H1 (cell line): ENCODE measurements around the gene DHDDS. TPM values are rescaled to one million over a fixed set of nuclear protein-coding genes. Genes with fewer than 3 reads are reported as not detected.
A peak's percentile ranks its signal among the peaks of the same experiment; 100 is the strongest.

Experiments
- CTCF ChIA-PET: fragments of 300-600 bp; sonication (Branson Sonifier 250); formaldehyde crosslinking; loops from one replicate; lab custom pipeline; 2021; ENCODE audit not compliant: partially characterized antibody; lab: Charles Lee
- POLR2A ChIA-PET: fragments of 300-600 bp; sonication (Branson Sonifier 250); formaldehyde crosslinking; loops from one replicate; lab custom pipeline; 2021; ENCODE audit warnings: inconsistent platforms; ENCODE audit not compliant: partially characterized antibody; lab: Charles Lee
- DNase-seq, 2 experiments: peaks; one replicate each; pipeline versions ENCODE4 v3.0.0 to v3.0.0-alpha.2; 2010 to 2022; ENCODE audit warnings: low spot score in 2 of 2, low read depth in 1 of 2, mixed read lengths in 1 of 2
- FAIRE-seq: peaks from 2 replicates; lab custom pipeline; 2011; peaks lifted over from hg19 to GRCh38; lab: Jason Lieb, UNC
- H2AFZ ChIP-seq: 2 replicates; pipeline ENCODE4 v1.8.1; 2012; ENCODE audit warnings: low read length, inconsistent platforms
- H2AK5ac ChIP-seq: 2 replicates; pipeline ENCODE4 v1.6.1; 2013; ENCODE audit warnings: low read depth, low read length
- H2BK120ac ChIP-seq: replicated peaks from 2 replicates; pipeline ENCODE3; 2013; ENCODE audit warnings: low read depth, low read length, inconsistent platforms
- H2BK12ac ChIP-seq: 2 replicates; pipeline ENCODE4 v1.6.1; 2013; ENCODE audit warnings: low read depth, low read length
- H2BK15ac ChIP-seq: 2 replicates; pipeline ENCODE4 v1.6.1; 2013; ENCODE audit warnings: low read length
- H2BK20ac ChIP-seq: 2 replicates; pipeline ENCODE4 v1.6.1; 2013; ENCODE audit warnings: low read length
- H2BK5ac ChIP-seq: 2 replicates; pipeline ENCODE4 v1.6.1; 2013; ENCODE audit warnings: low read depth, low read length
- H3K14ac ChIP-seq: 2 replicates; pipeline ENCODE4 v1.6.1; 2013; ENCODE audit warnings: inconsistent platforms; ENCODE audit not compliant: insufficient read length
- H3K18ac ChIP-seq: 2 replicates; pipeline ENCODE4 v1.6.1; 2013; ENCODE audit warnings: low read length; ENCODE audit errors: extremely low read depth
- H3K23ac ChIP-seq: 2 replicates; pipeline ENCODE4 v1.6.1; 2013; ENCODE audit warnings: inconsistent platforms; ENCODE audit not compliant: insufficient read length
- H3K23me2 ChIP-seq: 2 replicates; pipeline ENCODE4 v1.6.1; 2013; ENCODE audit warnings: low read depth, low read length
- H3K27ac ChIP-seq: 2 replicates; pipeline ENCODE4 v1.6.1; 2011; ENCODE audit warnings: low read depth, low read length, inconsistent platforms
- H3K27me3 ChIP-seq, 4 experiments: replicated peaks in 1 of 4; 1 replicate in 1 of 4; 2 replicates in 3 of 4; pipeline versions ENCODE4 v1.6.1 to v1.8.1; 2011 to 2013; ENCODE audit warnings: low read length in 3 of 4, mild to moderate bottlenecking in 3 of 4, inconsistent platforms in 2 of 4, mixed read lengths in 2 of 4, moderate library complexity in 1 of 4; ENCODE audit not compliant: control insufficient read depth in 3 of 4, insufficient read depth in 3 of 4; ENCODE audit errors: extremely low read depth in 1 of 4
- H3K36me3 ChIP-seq, 4 experiments: 2 replicates each; pipeline versions ENCODE4 v1.6.1 to v1.8.1; 2011 to 2013; ENCODE audit warnings: mild to moderate bottlenecking in 4 of 4, low read length in 3 of 4, moderate library complexity in 2 of 4, control low read depth in 1 of 4, inconsistent platforms in 1 of 4; ENCODE audit not compliant: insufficient read depth in 4 of 4, control insufficient read depth in 2 of 4
- H3K4ac ChIP-seq: replicated peaks from 2 replicates; pipeline ENCODE3; 2013; ENCODE audit warnings: low read length, low read depth, mixed read lengths, inconsistent platforms; ENCODE audit not compliant: insufficient read length
- H3K4me1 ChIP-seq, 4 experiments: replicated peaks in 1 of 4; 1 replicate in 1 of 4; 2 replicates in 3 of 4; pipeline versions ENCODE4 v1.6.1 to v1.8.1; 2011 to 2013; ENCODE audit warnings: low read length in 3 of 4, inconsistent platforms in 2 of 4, mixed read lengths in 1 of 4; ENCODE audit not compliant: insufficient read depth in 4 of 4, control insufficient read depth in 3 of 4
- H3K4me2 ChIP-seq, 2 experiments: 2 replicates each; pipeline versions ENCODE4 v1.6.1 to v1.8.1; 2011 to 2013; ENCODE audit warnings: low read depth in 2 of 2, low read length in 2 of 2, control low read depth in 1 of 2, inconsistent platforms in 1 of 2, mild to moderate bottlenecking in 1 of 2; ENCODE audit not compliant: insufficient read depth in 1 of 2
- H3K4me3 ChIP-seq, 4 experiments: fragments of 200-600, 300-600 bp in 1 of 4; sonication (generic), shearing (Covaris generic), sonication (Bioruptor Twin) in 1 of 4; 2 replicates each; pipeline versions ENCODE4 v1.5.1 to v1.8.1; 2011 to 2016; ENCODE audit warnings: low read length in 4 of 4, low read depth in 3 of 4, control low read depth in 2 of 4, inconsistent platforms in 2 of 4, mild to moderate bottlenecking in 2 of 4, mixed read lengths in 1 of 4, moderate library complexity in 1 of 4; ENCODE audit not compliant: insufficient read depth in 2 of 4; ENCODE audit errors: extremely low read depth in 1 of 4
- H3K56ac ChIP-seq: replicated peaks from 2 replicates; pipeline ENCODE3; 2013; ENCODE audit warnings: low read depth, mild to moderate bottlenecking, mixed read lengths, low read length, inconsistent platforms; ENCODE audit not compliant: insufficient read length
- H3K79me1 ChIP-seq: 2 replicates; pipeline ENCODE4 v1.6.1; 2013; ENCODE audit warnings: low read depth, low read length, control low read depth
- H3K79me2 ChIP-seq, 2 experiments: 2 replicates each; pipeline versions ENCODE4 v1.6.1 to v1.8.1; 2012 to 2013; ENCODE audit warnings: low read length in 2 of 2, mild to moderate bottlenecking in 2 of 2, inconsistent platforms in 1 of 2; ENCODE audit not compliant: insufficient read depth in 2 of 2, control insufficient read depth in 1 of 2
- H3K9ac ChIP-seq, 4 experiments: replicated peaks in 1 of 4; 1 replicate in 1 of 4; 2 replicates in 3 of 4; pipeline versions ENCODE4 v1.6.1 to v1.8.1; 2011 to 2013; ENCODE audit warnings: low read depth in 3 of 4, low read length in 3 of 4, control low read depth in 2 of 4, mild to moderate bottlenecking in 2 of 4, moderate library complexity in 2 of 4, inconsistent platforms in 1 of 4; ENCODE audit errors: extremely low read depth in 1 of 4
- H3K9me3 ChIP-seq, 2 experiments: 2 replicates each; pipeline versions ENCODE4 v1.6.1 to v1.8.1; 2012 to 2013; ENCODE audit warnings: mild to moderate bottlenecking in 2 of 2, moderate library complexity in 2 of 2, control low read depth in 1 of 2, inconsistent platforms in 1 of 2, low read depth in 1 of 2, low read length in 1 of 2, mixed read lengths in 1 of 2; ENCODE audit not compliant: insufficient read depth in 2 of 2
- H4K20me1 ChIP-seq, 2 experiments: replicated peaks in 1 of 2; 2 replicates each; pipeline versions ENCODE3 to v1.8.1; 2011 to 2013; ENCODE audit warnings: inconsistent platforms in 2 of 2, low read length in 2 of 2, mild to moderate bottlenecking in 1 of 2; ENCODE audit not compliant: insufficient read depth in 2 of 2, control insufficient read depth in 1 of 2
- H4K5ac ChIP-seq: 2 replicates; pipeline ENCODE4 v1.6.1; 2013; ENCODE audit warnings: low read length, low read depth, mixed read lengths, inconsistent platforms; ENCODE audit not compliant: insufficient read length
- H4K8ac ChIP-seq: 2 replicates; pipeline ENCODE4 v1.8.0; 2013; ENCODE audit warnings: mild to moderate bottlenecking, moderate library complexity, low read length, inconsistent platforms; ENCODE audit not compliant: insufficient read depth; ENCODE audit errors: extremely low read depth
- H4K91ac ChIP-seq: replicated peaks from 2 replicates; pipeline ENCODE3; 2013; ENCODE audit warnings: low read length, mixed read lengths, inconsistent platforms; ENCODE audit not compliant: insufficient read length
- ASH2L ChIP-seq: fragments of 200-600, 300-600 bp; sonication (generic); IDR thresholded peaks from one replicate; pipeline ENCODE4 v1.7.1; 2017; ENCODE audit warnings: low read length
- CEBPB ChIP-seq: IDR thresholded peaks from 2 replicates; pipeline ENCODE4 v1.6.1; 2012; ENCODE audit warnings: low read depth, low read length
- WGBS, 2 experiments: shearing (Covaris generic) in 1 of 2; methylation state at CpG; one replicate each; pipeline versions ENCODE4 v1.1.6 to v1.1.7; 2013 to 2015; ENCODE audit warnings: low lambda C conversion rate in 2 of 2, mixed read lengths in 2 of 2, inconsistent platforms in 1 of 2, low coverage in 1 of 2, missing lambda C conversion rate in 1 of 2; ENCODE audit not compliant: insufficient replicate concordance in 2 of 2, insufficient coverage in 1 of 2, insufficient read length in 1 of 2; ENCODE audit errors: extremely low coverage in 1 of 2, missing lambda C conversion rate in 1 of 2; 5-methylcytosine and 5-hydroxymethylcytosine counted together
- polyA plus RNA-seq, 7 experiments: library from polyadenylated mRNA; depleted of rRNA in 3 of 7; stranded (reverse) in 5 of 7; unstranded in 2 of 7; fragments of >200 nt in 5 of 7; fragments of 200-250 nt in 2 of 7; gene quantifications; 1 replicate in 5 of 7; 2 replicates in 1 of 7; 4 replicates in 1 of 7; pipeline versions ENCODE4 v1.2.1 to v1.2.3, GENCODE V29; 2011 to 2013; ENCODE audit warnings: missing spikeins in 2 of 7, mixed read lengths in 2 of 7
- total RNA-seq: library from RNA; stranded (reverse); fragmentation: NEBNext Ultra II Directional; extraction: Animal tissue kit (Norgen Biotek cat#: 25700); gene quantifications from 2 replicates; pipeline ENCODE4 v1.2.1, GENCODE V29; 2021
- TF ChIP-seq, protein P1 (sequence below): IDR thresholded peaks from 2 replicates; pipeline ENCODE4 v1.6.1; 2011; ENCODE audit warnings: low read depth, mild to moderate bottlenecking, low read length; ENCODE audit not compliant: insufficient read depth

Gene DHDDS
- total and polyA plus RNA-seq, 2 of the 8 experiments (the other 6 are each of a cell fraction or from before 2014, with no cell fraction given), result 28.3 to 44.6 TPM

DNA sequence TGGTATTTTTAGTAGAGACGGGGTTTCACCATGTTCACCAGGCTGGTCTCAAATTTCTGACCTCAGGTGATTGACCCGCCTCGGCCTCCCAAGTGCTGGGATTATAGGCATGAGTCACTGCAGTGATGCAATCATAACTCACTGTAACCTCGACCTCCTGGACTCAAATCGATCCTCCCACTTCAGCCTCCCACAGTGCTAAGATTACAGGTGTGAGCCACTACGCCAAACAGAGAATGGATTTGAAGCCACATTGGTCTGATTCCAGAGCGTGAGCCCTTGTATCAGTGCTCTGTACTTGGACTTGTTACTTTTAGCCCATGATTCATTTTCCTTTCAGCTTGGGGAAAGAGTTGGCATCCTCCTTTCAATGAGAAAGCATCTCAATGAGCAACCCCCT lies 44.7 kb upstream of the DHDDS start:
- no peak overlapping the region for H3K4me2 ChIP-seq
- no peak overlapping the region for H2AK5ac ChIP-seq
- H3K36me3 ChIP-seq, result no peaks in the 10 kb centered on the region
- ChIA-PET CTCF (interaction anchor here (0.5 to 9.4 kb wide), 8 partner anchors 9 to 1237 kb away, joined by 3 to 90 read pairs (median 4); no protein-coding TSS in a partner anchor), POLR2A (interaction anchor here (15.3 kb wide), 1 partner anchor 23 kb away, joined by 166 read pairs; the partner anchor contains the start of gene LIN28A)
- no peak overlapping the region for H2AFZ ChIP-seq
- 95% methylated on average over 7 of the region's 7 CpGs; no CpG with 5 or more reads in 1 of the 2 experiments for WGBS, 2 experiments
- no peaks in the 10 kb centered on the region for H3K9me3 ChIP-seq
- H2BK5ac ChIP-seq, result no peak overlapping the region
- H4K8ac ChIP-seq, result no peak overlapping the region
- no peak overlapping the region for H3K27ac ChIP-seq
- no peaks in the 10 kb centered on the region; the same call in 1 of the 2 replicates for H3K79me1 ChIP-seq
- FAIRE-seq, result no peak
- no peak overlapping the region for H3K4me3 ChIP-seq
- H3K9ac ChIP-seq, result no peak overlapping the region
- H2BK20ac ChIP-seq, result no peak overlapping the region
- H4K91ac ChIP-seq, result no peak overlapping the region
- H4K20me1 ChIP-seq, result no peaks in the 10 kb centered on the region
- 0 out of 2 replicates have a peak overlapping the region, but pooled peaks have one; percentile 61 for H2BK15ac ChIP-seq
- H3K79me2 ChIP-seq, result no peaks in the 10 kb centered on the region
- H2BK120ac ChIP-seq, result no peak overlapping the region
- H3K27me3 ChIP-seq, result no peaks in the 10 kb centered on the region
- H3K4me1 ChIP-seq, result peaks cover 0 to 5% (median 2%) of the 10 kb centered on the region in 4 experiments; a peak in 5 of 7 replicates
- H4K5ac ChIP-seq, result no peak overlapping the region
- H3K18ac ChIP-seq, result no peak overlapping the region
- TF ChIP-seq CEBPB (0 out of 2 replicates have a peak, but pooled peaks have one; percentile 33), ASH2L (no peak)
- TF ChIP-seq, protein P1, sequence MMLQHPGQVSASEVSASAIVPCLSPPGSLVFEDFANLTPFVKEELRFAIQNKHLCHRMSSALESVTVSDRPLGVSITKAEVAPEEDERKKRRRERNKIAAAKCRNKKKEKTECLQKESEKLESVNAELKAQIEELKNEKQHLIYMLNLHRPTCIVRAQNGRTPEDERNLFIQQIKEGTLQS, result no peak
- TF ChIP-seq, all 59 proteins: peak for 1
- H3K56ac ChIP-seq, result no peak overlapping the region
- H2BK12ac ChIP-seq, result 0 out of 2 replicates have a peak overlapping the region, but pooled peaks have one; percentile 27
- H3K23me2 ChIP-seq, result no peaks in the 10 kb centered on the region; the same call in 1 of the 2 replicates
- DNase-seq, result no peak
- H3K23ac ChIP-seq, result no peak overlapping the region
- H3K4ac ChIP-seq, result no peak overlapping the region
- H3K14ac ChIP-seq, result no peak overlapping the region
